ENCODE measurements around the gene LRRC17.
"Not testable (repeated sequence)": the region's sequence is repeated elsewhere in the genome, so short reads cannot be mapped to it uniquely, and the experiment has no call there.

The LRRC17 gene

DNA sequence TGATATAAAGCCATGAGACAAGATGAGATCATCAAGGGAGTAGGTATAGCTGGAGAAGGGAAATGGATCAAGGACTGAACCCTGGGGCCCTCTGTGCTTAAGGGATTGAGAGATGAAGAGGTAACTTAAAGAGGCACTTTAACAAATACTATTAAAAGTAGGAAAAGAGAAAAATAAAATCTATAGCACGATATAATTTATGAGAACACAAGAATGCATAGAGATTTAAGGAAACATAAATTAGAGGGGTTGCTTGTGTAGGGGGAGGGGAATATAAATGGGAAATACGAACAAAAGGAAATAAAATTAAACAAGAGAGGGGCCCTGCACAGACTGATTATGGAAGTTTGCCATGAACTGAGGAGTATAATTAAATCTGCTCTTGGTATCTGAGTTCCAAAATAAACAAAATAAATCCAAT lies 15.6 kb upstream of the LRRC17 start:
- no peak for DNase-seq (ENCODE audit: low spot score)

DNA sequence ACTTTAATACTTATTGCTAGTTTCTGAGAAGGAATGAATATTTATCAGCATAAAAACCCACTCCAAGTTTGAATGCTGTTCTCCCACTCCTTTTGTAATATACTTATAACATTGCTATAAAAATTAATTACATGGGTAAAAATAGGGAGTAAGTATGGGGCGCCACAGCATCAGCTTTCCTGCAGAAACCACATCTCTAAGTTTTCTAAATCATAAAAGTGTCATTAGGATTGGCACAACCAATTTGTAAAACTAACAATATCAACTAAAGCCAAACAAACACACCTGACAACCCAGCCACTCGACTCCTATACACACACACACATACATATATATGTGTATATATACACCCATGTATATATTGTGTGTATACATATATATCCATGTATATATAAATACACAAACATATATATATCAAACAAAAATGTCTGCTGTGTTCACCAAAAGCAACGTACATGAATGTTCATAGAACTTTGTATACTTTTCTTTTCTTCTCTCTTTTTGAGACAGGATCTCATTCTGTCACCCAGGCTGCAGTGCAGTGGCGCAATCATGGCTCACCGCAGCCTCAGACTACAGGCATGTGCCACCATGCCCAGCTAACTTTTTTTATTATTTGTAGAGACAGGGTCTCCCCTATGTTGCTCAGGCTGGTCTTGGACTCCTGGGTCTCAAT lies 14.8 kb upstream of the LRRC17 start:
- DNase-seq (ENCODE audit: low spot score) = no peak

GRCh38 chr7:102898532-102898859 lies 14.3 kb upstream of the LRRC17 start:
- no peak for DNase-seq (ENCODE audit: low spot score)

DNA sequence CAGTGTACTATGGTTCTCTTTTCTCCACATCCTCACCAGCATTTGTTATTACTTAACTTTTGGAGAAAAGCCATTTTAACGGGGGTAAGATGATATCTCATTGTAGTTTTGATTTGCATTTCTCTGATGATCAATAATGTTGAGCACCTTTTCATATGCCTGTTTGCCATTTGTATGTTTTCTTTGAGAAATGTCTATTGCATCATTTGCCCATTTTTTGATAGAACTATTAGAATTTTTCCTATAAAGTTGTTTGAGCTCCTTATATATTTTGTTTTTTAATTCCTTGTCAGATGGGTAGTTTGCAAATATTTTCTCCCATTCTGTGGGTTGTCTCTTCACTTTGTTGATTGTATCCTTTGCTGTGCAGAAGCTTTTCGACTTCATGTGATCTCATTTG lies 10.7 kb upstream of the LRRC17 start:
- not testable (repeated sequence) for DNase-seq (ENCODE audit: low spot score)

GRCh38 chr7:102903576-102903975 lies 9.2 kb upstream of the LRRC17 start:
- DNase-seq (ENCODE audit: low spot score) = not testable (repeated sequence)

- DNase-seq (ENCODE audit: low spot score) = no peak
Observed at GRCh38 chr7:102908676-102909075, 4.1 kb upstream of the LRRC17 start.

DNA sequence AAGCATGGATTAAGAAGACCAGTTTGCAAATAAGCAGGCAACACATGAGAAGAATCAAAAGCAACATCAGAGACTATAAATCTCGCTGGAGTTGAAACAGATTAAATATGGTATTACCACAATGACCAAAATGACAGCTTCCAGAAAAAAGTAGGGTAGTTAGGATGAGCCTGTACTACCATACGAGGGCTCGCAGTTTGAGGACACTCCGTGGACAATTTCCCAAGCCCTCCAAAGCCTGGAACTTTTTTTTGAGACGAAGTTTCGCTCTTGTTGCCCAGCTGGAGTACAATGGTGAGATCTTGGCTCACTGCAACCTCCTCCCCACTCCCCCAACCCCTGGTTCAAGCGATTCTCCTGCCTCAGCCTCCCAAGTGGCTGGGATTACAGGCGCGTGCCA lies 1.0 kb downstream of the LRRC17 start:
- no peak for DNase-seq (ENCODE audit: low spot score)

- no peak for DNase-seq (ENCODE audit: low spot score)
Observed at GRCh38 chr7:102914585-102914984, 1.8 kb downstream of the LRRC17 start.

- no peak for DNase-seq (ENCODE audit: low spot score)
Observed at GRCh38 chr7:102916426-102916825, 3.6 kb downstream of the LRRC17 start.

DNA sequence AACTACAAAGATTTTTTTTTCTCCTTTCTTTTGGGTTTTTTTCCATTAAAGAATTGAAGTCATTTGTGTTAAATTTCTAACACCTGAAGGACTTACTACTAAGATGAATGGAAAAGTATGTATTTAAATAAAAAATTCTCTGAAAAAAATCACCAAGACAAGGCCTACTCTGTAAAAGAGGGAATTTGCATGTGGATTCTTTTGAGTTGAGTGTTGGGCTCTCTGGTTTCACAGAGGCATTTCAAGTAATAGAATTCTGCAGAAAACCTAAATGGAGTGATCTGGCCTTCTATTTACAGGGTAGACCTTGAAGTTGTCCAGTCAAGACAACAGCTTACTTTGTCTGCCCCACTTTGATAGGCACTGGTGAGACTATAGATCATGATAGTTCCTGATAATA lies 4.1 kb downstream of the LRRC17 start:
- no peak for DNase-seq (ENCODE audit: low spot score)

DNA sequence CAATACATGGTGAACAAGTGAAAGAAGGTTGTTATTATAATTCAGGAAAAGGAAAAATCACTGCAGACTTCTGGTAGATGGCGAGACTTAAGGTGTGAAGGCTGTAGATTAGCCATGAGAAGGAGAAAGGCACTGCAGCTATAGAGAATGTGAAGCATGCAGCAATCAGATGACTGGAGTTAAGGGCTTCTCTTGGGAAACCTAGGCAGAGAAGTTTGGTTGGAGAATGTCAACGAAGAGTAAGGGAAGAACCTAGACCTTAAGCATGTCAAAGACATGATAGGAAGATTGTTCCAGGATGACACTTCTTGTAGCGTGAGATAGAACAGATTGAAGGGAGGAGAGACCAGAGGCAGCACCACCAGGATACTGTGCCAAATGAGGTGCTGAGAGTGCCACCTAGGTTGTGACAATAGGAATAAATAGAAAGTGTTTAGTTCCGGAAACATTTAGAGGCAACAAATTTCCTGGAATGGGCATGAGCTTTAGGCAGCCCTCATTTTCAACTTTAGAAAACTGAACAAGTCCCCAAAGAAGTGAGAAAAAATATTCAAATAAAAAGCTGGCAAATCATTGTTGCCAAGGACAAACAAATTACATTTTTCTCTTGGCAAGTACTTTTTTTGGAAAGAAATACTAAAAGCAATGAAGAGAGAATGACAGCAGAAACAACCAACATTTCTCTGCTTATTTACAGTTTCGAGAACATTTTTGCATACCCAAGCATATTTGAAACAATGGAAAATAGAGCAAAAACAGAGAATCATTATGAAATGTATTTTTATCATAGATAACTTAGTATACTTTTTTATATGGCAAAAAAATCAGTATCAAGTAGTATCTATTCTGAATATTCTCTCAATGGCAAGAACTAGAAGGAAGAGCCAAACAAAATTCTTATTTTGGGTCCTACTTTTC lies 4.9 kb downstream of the LRRC17 start:
- DNase-seq (ENCODE audit: low spot score) = no peak

DNA sequence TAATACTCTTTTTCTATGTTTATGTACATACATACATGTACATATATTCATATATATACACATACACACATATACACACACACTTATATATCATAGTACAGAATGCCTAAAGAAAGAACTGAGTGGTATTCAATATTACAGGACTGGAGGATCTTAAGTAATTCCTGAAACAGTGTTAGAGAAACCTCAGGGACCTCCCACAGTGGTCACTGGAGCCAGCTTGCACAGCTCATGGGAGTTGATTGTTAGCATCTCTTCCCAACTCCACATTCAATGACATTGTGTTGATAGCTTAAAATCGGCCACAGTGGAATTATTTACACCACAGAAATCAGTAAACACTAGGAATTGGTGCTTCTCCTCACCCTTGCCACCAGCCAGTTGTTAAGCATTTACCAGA lies 6.0 kb downstream of the LRRC17 start:
- DNase-seq (ENCODE audit: low spot score) = no peak

DNA sequence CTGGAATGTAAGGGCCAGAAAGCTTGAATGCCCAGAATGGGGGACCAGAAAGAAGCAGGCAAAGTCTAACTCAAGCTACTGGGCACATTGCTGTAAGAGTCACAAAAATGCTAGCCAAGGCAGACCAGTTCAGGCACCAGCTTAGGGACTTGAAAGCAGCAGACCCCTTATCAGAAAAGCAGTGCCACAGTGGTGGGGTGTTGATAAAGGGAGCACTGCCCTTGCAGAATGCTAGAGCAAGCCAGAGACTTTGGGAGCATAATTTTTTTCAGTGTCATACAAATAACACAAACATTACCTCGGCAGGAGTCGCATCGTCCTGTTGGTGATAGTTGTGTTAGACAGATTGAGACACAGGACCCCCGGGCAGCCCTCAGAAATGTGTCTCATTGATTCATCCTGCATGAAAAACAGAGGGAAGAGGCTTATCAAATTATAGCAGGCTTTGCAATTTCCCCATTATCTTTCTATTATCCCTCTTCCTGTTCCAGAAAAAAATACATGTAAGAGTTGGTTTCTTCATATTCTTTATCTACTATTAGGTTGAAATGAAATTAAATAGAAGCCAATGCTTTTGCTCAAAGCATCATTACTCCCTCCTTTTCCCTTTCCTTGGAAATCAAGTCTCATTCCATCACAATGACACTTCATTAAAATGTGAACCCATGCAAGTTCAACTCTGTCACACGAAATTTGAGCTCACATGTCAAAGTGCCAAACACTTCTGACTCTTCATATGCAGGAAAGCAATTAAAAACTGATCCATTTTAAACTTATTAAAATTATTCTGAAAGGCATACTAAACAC lies 13.4 kb downstream of the LRRC17 start:
- DNase-seq (ENCODE audit: low spot score) = no peak

DNA sequence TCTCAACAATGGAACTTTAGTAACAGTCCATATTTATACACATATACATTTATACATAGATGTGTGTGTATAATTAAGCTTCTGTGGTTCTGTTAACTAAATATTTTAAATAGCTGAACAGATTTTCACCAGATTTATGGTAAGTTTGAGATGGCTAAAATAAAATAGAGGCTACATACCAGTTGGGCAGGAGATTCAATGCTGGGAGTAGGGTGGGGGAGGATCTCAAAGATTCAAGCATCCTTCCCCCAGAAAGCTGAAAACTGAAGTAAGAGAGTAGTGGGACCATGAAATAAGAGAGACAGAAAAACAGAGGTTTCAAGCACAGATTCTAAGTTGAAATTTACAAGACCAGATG lies 14.0 kb downstream of the LRRC17 start:
- DNase-seq (ENCODE audit: low spot score) = no peak

DNA sequence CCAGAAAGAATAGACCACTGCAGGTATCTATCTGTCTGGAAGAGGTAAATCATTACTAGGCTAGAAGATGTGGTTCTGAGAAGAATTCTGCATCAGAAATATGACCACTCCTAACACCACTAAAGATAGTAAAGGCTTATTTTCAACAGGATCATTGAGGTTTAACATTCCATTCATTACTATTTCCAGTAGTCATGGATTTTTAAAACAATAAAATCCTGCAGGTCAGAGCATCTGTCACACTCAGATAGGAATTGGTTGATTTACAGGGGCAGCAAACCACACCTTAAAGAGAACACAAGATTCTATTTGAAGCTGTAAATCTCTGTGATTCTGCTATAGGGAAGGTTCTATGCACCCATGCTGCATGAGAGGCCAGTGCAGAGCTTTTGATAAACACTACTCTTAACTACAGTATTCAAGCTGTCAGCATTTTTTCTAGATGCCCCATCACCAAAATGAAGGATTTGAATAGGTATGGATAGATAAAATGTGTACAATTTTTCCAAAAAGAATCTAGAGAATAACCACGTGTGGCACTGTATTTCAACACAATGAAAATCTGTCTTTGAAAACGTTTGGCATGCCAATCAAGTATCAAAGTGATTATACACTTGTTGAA lies 14.6 kb downstream of the LRRC17 start:
- DNase-seq (ENCODE audit: low spot score) = no peak

DNA sequence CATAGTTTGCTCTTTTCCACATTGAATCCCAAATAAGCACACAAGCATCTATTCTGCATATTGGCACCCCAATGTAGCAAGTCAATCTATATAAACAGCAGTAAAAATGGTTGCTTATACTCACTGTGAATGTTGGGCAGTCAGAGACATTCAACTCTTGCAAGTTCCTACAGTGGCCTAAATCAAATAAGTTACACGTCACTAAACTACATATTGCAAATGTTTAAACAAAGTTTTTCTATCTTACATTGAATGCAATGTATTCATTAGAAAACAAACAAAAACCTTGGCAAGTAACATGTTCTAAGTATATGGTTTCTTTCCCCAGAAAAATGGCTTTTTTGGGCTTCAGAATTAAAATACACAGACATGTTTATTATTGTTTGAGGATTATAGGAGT lies 19.0 kb downstream of the LRRC17 start:
- DNase-seq (ENCODE audit: low spot score) = no peak

GRCh38 chr7:102933763-102934162 lies 21.0 kb downstream of the LRRC17 start:
- DNase-seq (ENCODE audit: low spot score) = no peak

DNA sequence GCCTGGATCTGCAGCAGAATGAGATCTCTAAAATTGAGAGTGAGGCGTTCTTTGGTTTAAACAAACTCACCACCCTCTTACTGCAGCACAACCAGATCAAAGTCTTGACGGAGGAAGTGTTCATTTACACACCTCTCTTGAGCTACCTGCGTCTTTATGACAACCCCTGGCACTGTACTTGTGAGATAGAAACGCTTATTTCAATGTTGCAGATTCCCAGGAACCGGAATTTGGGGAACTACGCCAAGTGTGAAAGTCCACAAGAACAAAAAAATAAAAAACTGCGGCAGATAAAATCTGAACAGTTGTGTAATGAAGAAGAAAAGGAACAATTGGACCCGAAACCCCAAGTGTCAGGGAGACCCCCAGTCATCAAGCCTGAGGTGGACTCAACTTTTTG lies 21.4 kb downstream of the LRRC17 start:
- no peak for DNase-seq (ENCODE audit: low spot score)

GRCh38 chr7:102934701-102935100 lies 21.9 kb downstream of the LRRC17 start:
- DNase-seq (ENCODE audit: low spot score) = no peak

DNA sequence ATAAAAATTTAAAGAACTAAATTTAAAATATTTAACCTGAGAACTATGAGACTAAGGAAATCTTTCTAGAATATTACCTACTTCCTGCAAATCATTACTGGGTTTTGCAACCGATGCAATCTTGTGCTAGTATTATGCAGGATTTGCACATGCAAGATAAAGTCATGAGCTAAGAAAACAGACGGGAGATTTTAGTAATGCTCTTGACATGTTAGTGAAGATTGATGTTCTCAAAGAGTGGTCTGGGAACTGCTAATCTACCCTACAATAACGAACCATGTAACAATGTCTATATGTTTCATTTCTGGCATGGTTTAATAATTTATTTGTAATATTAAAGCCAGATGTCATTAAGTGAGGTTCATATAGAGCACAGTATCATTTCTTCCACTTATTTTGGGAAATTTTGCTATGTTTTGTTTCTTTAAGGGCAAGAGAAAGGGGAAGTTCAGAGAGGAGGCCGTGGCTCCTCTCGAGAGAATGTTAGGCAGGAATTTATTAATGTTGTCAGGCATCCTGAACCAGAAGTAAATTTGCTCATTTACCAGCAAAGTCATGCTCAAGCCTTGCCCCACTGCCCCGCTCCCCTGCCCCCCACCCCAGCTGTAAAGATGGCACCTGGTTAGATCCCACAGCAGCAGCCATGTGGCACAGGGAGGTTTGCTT lies 22.8 kb downstream of the LRRC17 start:
- no peak for DNase-seq (ENCODE audit: low spot score)

DNA sequence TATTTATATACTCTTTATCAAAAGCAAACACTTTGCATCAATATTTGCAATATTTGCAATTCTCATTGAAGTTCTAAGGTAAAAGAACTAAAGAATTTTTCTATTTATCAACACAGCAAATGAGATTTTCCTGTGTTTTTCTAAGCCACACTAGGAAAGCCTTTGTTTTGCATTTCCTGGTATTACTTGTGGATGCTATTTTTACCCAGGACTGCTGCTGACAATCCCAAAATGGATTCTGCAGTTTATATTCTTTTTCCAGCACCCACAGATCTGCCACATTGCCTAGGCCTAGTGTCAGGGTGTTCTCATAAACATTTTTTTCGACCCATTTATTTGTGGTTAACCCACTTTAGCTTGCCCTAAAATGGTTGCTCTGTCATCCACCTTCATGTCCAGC lies 25.9 kb downstream of the LRRC17 start:
- no peak for DNase-seq (ENCODE audit: low spot score)

Measured in LoVo (cell line).